ENCODE data around the gene GDF15.

The GDF15 gene

GRCh38 chr19:18420930-18421329, 35.0 kb downstream of the GDF15 start:
- DNase-seq, result no peak

- DNase-seq, result no peak
Measured at GRCh38 chr19:18421371-18421959, 35.5 kb downstream of the GDF15 start.

- DNase-seq, result no peak
Measured at GRCh38 chr19:18422530-18423191, 36.7 kb downstream of the GDF15 start.

GRCh38 chr19:18423258-18424020, 37.5 kb downstream of the GDF15 start:
- DNase-seq, result no peak

GRCh38 chr19:18424122-18424889, 38.3 kb downstream of the GDF15 start:
- DNase-seq, result no peak

- DNase-seq, result no peak
Measured at GRCh38 chr19:18424890-18425514, 39.0 kb downstream of the GDF15 start.

- no peak for DNase-seq
Measured at GRCh38 chr19:18425515-18426415, 39.8 kb downstream of the GDF15 start.

- no peak for DNase-seq
Measured at GRCh38 chr19:18426416-18426767, 40.4 kb downstream of the GDF15 start.

- no peak for DNase-seq
Measured at GRCh38 chr19:18427080-18427742, 41.3 kb downstream of the GDF15 start.

- no peak for DNase-seq
Measured at GRCh38 chr19:18427743-18428113, 41.8 kb downstream of the GDF15 start.

GRCh38 chr19:18428173-18428786, 42.3 kb downstream of the GDF15 start:
- no peak for DNase-seq

GRCh38 chr19:18428787-18429674, 43.1 kb downstream of the GDF15 start:
- DNase-seq, result peak; percentile 66

- DNase-seq, result no peak
Measured at GRCh38 chr19:18429717-18430416, 43.9 kb downstream of the GDF15 start.

- no peak for DNase-seq
Measured at GRCh38 chr19:18430417-18431144, 44.6 kb downstream of the GDF15 start.

- no peak for DNase-seq
Measured at GRCh38 chr19:18431351-18432197, 45.6 kb downstream of the GDF15 start.

GRCh38 chr19:18432275-18433014, 46.5 kb downstream of the GDF15 start:
- no peak for DNase-seq
